C1 segment of cervical spinal cord (tissue), 14 donors: ENCODE data around the gene SLC16A14.
"Not testable (repeated sequence)": the region's sequence is repeated elsewhere in the genome, so short reads cannot be mapped to it uniquely, and the experiment has no call there.

Source experiments
- DNase-seq, 14 donors: peaks; one replicate each; lab custom pipeline; 2025; lab: John Stamatoyannopoulos, UW

SLC16A14 gene, protein sequence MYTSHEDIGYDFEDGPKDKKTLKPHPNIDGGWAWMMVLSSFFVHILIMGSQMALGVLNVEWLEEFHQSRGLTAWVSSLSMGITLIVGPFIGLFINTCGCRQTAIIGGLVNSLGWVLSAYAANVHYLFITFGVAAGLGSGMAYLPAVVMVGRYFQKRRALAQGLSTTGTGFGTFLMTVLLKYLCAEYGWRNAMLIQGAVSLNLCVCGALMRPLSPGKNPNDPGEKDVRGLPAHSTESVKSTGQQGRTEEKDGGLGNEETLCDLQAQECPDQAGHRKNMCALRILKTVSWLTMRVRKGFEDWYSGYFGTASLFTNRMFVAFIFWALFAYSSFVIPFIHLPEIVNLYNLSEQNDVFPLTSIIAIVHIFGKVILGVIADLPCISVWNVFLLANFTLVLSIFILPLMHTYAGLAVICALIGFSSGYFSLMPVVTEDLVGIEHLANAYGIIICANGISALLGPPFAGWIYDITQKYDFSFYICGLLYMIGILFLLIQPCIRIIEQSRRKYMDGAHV

DNA sequence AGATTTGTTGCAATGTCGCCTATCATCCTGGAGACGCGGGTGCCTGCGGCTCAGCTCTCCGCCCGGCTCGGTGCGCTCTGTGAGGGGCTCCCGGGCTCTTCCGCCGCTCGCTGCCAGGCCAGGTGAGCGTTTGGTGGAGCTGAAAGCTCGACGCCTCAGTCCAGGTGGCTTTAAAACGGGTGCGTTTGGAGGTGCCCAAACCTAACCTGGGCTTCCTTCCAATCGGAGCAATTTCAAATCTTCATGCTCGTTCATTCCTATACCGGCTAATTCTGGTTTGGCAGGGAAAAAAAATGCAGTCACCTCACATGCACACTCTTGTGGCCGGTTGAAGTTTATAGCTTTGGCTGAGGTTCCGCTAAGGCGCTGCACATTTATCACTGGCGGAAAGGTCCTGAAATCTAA lies at the start of gene SLC16A14:
TSS of gene SLC16A14 (minus strand) at position 274 of the 405 bp plus-strand sequence. CDS start 9,572 bp downstream, outside the sequence.
- peak in 2 of 14 donors; percentile 25 to 69 for DNase-seq

DNA sequence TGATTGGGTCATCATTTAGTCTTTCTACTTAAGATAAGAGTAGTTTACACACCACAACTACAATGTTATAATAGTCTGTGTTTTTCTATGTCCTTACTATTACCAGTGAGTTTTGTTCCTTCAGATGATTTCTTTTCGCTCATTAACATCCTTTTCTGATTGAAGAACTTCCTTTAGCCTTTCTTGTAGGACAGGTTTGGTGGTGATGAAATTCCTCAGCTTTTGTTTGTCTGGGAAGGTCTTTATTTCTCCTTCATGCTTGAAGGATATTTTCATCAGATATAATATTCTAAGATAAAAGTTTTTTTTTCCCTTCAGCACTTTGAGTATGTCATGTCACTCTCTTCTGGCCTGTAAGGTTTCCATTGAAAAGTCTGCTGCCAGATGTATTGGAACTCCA lies 38.0 kb upstream of the SLC16A14 start:
- DNase-seq, result no peak

DNA sequence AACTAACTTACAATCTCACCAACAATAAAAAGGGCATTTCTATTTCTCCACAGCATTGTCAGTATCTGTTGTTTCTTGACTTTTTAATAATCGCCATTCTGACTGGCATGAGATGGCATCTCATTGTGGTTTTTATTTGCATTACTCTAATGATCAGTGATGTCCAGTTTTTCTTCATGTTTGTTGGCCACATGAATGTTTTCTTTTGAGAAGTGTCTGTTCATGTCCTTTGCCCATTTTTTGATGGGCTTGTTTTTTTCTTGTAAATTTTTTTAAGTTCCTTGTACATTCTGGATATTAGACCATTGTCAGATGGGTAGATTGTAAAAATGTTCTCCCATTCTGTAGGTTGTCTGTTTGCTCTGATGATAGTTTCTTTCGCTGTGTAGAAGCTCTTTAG lies 33.2 kb upstream of the SLC16A14 start:
- DNase-seq, result not testable (repeated sequence)

DNA sequence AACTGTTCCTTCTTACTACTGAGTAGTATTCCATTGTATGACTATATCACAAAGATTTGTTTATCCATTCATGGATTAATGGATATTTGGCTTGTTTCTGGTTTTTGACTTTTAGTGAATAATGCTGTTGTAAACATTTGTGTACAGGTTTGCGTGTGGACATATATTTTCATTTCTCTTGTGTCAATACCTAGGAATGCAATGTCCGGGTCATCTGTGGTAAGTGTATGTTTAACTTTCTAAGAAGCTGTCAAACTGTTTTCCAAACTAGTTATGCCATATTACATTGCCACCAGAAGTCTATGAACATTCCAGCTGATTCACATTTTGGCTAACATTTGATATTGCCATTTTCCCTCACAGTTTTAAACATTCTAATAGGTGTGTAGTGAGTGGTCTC lies 29.1 kb upstream of the SLC16A14 start:
- no peak for DNase-seq

DNA sequence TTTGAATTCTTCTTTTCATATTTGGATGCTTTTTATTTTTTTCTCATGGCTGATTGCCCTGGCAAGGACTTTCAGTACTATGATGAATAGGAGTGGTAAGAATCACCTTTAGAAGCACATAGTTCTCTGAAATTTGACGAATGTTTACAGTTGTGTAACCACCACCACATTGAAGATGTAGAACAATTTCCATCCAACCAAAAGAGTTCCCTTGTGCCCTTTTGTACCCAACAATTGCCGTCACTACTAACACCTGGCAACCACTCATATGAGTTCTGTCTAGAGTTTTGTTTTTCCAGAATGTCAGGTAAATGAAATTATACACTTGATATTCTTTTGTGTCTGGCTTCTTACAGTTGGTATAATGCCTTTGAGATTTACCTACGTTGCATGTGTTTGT lies 28.7 kb upstream of the SLC16A14 start:
- DNase-seq, result no peak

DNA sequence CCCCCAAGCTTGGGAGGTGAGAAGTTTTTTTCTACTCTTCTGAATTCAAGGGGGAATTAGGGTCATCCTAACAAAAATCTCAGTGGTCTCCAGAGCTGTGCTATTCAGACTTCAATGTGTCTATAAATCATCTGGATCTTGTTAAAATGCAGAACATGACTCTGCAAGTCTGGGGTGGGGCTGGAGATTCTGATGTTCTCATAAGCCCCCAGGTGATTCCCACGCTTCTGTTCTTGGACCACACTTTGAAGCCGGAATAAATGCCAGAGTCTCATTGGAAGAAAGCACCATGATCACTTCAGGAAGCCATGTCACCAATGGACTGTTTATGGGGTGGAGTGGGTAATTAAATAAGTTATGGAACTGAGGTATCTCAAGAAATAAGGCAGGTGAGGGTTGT lies 22.2 kb upstream of the SLC16A14 start:
- DNase-seq, result no peak

DNA sequence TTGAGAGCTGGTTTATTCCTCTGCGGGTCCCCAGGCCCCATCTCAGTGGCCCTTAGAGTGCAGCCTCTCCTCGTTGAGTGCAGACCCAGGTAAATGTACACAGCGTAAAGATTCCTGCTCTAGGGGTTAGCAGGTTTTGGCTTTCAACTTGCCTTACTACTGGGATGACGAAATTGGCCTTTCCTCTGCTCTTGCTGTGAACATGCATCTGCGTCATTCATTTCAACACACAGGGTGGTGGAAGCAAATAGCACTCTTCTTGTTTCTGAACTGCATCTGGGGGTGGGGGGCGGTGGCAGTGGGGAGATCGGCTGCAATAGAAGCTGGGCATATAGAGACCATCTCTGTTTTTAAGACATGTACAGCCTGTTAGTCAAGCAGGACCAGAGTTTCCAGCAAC lies 16.5 kb upstream of the SLC16A14 start:
- DNase-seq, result no peak

DNA sequence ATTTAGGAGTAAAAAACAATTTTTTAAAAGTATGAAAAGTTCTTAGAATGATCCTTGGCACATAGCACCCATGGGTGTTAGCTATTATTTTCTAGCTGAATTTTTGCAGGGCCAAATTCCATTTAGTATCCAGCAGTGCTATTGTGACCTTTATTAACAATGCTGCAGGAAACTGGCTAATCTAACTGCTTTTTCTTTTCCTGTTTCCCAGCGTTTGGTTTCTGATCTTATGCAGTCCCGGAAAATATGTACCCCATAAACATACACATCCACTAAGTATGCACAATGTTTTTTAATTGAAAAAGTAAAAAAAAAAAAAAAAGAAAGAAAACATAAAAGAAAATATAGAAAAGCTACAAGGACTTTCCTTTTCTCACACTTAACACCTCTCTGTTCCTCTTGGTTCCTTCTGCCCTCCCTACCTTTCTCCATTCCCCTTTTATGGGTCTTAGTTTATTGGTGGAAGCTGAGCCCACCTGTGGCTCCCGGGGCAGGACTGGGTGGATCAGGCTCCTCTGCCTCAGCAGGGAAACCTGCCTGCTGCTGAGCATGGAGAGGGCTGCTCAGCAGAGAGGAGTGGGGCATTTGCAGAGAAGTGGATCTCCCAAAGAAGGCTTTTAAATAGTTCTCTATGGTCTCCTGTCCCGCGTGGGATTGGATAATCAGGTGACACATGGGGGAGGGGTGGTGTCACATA lies 9.3 kb upstream of the SLC16A14 start:
- DNase-seq, result no peak

DNA sequence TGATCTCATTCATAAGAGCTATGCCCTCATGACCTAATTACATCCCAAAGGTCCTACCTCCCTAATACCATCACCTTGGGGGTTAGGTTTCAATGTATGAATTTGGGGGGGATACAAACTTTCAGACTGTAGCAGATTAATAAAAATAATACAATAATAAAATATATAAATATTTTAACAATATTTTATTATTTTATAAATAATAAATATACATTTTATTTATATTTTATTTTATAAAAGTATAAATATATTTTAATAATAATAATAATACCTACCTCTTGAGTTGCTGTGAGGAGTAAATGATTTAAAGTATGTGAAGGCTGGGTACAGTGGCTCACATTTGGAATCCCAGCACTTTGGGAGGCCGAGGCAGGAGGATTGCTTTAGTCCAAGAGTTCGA lies 8.1 kb upstream of the SLC16A14 start:
- DNase-seq, result no peak

DNA sequence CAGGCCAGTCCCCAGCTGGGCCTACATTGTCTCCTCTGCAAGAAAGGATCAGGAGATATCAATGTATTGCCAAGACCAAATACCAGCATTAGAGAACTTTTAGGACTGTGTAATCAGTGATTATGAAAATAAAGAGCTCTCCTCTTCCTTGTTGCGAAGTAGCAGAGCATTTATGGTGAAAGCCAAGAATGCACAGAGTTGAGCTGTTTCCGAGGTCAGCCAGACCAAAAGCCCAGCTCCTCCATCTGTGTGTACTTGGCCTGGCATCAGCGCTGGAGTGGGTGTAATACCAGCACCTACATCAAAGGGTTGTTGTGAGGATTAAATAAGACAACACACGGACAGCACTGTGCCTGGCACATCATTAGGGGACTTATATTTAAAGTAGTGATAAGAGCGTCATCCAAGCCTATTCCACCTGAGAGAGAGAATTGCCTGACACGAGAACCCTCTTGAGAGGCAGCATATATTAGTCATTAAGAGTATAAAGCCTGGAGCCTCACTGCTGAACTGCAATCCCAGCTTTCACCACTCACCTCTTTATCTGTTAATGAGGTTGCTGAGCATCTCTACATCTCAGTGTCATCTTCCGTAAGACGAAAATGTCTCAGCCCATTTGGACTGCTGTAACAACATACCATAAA lies 7.4 kb upstream of the SLC16A14 start:
- peak in 1 of 14 donors; percentile 25 for DNase-seq

DNA sequence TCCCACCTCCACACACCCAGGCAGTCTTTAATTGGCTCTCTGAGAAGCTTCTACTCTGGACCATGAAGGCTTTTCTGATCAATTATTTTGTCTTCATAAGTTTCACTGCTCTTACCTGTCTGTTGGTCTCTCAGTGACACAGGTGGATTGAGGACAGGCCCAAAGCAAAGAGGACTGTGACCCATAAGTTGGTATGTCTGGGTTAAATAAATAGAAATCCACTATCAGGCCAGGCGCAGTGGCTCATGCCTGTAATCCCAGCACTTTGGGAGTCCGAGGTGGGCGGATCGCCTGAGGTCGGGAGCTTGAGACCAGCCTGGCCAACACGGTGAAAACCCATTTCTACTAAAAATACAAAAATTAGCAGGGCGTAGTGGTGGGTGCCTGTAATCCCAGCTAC lies 2.7 kb upstream of the SLC16A14 start:
- no peak for DNase-seq

DNA sequence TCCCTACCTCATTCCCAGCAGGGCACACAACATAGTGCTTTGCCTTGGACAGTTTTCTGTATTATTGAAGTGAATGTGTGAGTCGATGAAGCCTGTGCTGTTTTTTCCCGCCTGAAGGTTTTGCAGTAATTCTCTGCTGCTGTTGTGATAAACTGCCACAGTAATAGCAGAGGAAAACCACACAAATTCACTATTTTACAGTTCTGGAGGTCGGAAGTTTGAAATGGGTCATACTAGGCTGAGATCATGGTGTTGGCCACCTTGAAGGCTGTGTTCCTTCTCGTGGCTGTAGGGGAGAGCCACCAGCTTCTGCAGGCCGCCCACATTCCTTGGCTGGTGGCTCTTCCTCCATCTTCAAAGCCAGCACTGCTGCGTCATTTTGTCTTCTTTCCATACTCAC lies 678 bp upstream of the SLC16A14 start:
- DNase-seq, result no peak

DNA sequence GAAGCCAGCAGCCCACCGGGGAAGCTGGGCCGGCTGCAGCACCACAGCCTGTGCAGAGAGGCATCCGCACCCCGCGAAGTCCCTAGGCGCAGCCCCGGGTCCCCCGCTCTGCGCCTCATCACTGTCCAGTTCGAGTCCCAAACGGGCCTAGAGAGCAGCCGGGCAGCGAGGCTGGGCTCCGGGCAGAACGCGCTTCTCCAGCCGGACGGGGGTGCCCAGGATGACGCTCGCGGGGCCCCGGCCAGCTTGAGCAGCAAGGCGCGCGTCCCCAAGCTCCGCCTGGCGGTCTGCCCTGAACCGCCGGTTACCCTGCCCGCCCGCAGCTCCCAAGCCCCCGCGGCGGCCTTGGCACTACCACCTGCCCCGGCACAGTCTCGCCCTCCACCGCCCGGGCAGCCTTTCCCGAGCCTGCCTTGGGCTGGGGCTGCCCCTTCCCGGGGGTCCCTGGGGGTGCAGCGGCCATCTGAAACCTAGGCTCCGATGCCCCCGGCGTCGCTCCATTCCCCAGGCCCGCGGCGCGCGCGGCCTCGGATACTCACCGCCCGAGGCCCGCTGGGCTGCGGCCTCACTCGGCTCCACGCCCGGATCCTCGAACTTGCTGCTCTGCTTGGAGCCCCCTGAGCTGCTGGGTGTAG lies 591 bp downstream of the SLC16A14 start:
- peak in 12 of 14 donors; percentile 5 to 68 (median 41) for DNase-seq

DNA sequence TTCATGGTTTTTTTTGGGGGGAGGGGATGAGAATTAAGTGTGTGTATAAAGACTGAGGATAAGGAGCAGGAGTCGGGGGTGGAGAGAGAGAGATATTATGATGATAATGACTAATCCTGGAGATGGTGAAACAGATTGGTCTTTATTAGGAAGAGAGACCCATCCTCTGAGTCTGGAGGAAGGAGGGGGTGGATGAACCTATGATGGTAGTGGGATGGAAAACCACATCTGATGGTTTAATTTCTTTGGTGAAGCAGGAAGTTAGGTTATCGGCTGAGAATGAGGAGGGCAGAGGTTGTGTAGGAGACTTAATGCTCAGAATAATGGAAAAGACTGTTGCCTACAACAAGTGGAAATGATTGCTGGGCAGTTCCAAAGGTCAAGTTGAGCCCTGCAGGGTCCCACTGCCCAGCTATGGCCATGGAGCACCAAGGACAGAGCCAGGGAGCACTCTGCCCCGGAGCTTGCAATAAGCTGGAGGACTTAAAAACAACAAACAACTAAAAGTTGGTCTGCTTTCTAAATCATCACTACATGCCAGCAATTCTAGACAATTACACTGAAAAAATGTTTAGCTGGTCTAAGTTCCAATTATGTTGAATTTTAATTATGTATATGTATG lies 7.9 kb downstream of the SLC16A14 start:
- DNase-seq, result no peak

DNA sequence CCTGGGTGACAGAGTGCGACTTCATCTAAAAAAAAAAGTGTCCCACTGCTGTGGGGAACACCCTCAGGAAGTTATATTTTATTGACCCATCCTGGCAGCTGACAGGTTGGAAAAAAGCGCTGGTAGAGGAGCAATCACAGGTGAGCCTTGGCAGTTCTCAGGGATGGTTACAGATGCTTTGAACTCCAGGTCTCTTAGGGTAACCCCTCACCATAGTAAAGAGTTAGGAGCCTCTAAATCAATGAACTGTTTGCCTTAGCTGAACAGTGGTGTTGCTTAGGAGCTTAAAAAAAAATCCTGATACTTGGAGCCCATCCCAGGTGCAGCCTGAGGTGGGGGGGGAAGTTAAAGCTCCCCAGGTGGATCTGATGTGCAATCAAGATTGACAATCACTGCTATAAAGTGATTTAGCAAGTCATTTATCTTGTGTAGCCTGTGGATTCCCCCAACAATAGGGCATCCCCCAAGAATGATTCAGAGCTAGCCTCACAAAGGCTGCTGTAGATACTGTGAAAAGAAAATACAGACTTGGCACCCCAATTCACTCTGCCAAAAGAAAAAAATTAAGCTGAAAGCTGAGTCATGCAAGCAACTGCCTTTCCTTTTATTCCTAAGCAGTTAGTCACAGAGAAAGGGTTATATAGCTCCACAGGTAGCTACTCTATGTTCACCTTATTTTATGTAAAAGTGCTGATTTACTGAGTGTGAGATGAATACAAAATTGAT lies 14.8 kb downstream of the SLC16A14 start:
- peak in 1 of 14 donors; percentile 2 for DNase-seq

DNA sequence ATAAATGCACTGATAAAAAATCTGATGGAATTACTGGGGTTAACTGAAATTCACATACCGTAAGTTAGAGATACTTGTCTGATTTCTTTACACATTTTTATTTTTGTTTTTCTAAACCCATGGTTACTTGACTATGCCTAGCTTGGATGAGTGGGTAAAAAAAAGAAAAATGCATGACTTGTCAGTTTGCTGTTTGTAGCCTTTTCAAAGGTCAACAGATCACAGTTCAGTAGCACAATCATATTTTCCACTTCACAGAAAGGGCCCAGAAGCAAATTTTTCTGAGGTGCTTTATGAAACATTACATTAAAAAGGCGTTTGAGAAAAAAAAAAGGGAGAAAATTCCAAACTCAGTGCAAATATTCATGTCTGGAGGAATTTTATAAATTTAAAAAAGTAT lies 16.4 kb downstream of the SLC16A14 start:
- no peak for DNase-seq

DNA sequence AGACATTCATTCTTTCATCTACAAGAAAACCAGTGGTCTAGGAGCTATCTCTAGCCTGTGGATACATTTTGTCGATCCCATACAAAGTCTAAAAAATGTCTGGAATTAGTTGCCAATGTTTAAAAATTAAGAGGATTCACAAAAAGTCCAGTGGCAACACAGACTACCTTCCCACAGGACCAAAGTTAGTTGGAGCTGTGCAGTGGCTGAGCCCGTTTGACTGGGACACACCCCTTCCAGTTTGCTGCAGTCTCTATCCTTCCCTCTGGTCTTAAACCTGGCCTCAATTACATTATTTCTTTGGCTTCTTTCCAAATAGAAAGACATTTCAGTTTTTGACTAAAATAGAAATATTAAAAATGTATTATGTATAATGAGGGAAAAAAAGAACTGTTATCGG lies 18.6 kb downstream of the SLC16A14 start:
- no peak for DNase-seq

DNA sequence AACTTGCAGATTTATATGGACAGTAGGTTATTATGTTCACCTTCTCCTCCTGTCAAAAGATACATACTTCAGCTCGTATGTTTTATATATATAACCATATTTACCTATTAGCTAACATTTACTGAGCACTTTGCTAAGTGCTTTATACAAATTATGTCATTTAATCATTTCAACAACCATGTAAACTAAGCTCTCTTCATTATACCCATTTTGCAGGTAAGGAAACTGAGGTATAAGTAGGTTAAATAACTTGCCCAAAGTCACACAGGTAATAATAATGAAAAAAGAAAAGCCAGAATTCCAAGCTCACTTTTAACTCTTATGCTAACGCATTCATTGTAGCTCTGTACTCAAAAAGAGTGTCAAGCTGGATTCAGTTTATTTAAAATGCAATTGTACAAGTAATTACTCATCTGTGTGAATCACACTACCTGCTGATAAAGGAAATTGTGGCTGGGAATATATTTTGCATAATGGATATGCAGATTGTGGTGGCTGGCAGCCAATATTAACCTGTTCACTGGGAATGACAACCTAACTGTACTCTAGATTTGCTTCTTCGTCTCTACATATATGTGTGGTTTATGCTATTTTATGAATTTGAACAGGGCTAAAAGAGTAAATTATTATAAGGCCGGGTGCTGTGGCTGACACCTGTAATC lies 20.6 kb downstream of the SLC16A14 start:
- no peak for DNase-seq

DNA sequence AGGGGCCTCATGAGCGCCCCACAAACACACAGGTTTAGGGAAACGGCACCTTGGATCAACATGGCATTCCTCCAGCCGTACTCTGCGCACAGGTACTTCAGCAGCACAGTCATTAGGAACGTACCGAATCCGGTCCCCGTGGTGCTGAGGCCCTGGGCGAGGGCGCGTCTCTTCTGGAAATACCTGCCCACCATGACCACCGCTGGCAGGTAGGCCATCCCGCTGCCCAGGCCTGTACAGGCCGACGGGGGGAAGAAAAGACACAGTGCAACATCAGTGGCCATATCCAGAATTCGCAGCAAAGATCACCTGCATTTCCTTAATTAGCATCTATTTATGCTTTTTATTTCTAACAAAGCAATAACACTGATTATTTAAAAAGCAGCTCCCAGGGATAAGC lies 22.2 kb downstream of the SLC16A14 start:
- no peak for DNase-seq

DNA sequence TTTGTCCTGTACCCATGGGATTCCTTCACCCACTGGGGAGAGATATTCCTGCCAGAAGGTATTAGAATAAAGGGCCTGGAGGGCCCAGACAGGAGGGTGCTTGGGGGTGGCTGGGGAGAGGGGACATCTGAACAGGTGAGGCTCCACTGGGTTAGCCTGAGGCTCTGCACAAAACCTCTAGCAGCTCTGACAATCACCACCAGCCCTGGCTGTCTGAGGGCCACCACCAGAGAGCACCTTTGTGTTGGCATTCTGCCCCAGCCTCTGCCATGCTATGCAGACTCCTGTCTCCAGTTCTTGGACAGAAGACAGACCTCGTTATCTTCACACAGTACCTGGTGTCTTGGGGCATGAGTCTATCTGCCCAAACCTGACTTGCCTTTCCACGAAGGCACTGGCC lies 25.3 kb downstream of the SLC16A14 start:
- DNase-seq, result no peak
